GM19452 (cell line): ENCODE results near the gene OR7C1.
"Not testable (repeated sequence)": the region's sequence is repeated elsewhere in the genome, so short reads cannot be mapped to it uniquely, and the experiment has no call there.

Experiments used
- ATAC-seq: cut with Tn5 transposase; IDR thresholded peaks from one replicate; pipeline ENCODE4 v1.9.1; 2021; ENCODE audit not compliant: unreplicated experiment

The OR7C1 gene

DNA sequence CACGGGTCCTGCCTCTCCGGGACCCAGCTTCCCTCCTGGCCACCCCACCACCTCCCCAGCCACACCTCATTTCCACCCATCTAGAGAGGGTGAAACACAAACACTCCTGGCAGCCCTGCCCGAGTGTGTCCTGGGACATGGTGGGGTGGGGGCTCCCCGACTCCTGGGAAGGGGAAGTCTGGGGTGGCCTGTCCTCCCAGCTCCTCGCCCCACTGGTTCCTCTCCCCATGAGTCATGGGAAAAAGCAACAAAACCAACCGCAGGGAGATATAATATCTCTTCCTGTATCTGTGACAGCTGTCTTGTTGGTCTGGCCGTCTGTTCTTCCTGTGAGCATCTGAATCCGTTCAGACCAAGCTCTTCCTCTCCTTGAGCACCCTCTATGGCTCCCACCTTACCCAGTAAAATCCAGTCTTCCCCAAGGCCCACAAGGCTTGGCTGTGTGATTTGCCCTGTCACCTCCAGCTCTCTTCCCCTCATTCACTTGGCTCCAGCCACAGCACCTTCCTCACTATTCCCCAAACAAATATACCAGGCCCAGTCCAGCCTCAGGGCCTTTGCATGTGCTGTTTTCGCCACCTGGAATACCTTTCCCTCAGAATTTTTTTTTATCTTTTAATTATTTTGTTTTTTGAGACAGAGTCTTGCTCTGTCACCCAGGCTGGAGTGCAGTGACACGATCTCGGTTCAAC lies 49.7 kb downstream of the OR7C1 start:
- ATAC-seq: not testable (repeated sequence)

DNA sequence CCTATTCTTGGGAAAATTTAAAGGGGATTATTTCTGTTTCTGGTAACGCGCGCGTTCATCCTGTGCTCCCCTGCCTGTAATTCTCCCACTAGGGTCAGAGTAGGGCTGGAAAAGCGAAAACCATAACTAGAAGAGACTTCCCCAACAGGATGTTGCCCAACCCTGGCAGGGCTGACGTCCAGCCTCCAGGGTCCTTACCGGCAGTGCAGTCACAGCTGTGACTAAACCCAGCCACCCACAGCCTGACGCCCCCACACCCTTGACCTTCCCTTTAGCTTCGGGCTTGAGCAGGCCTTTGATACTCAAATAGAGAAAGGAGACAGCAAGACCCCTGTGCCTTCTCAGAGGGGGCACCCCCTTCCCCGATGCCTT lies 50.3 kb downstream of the OR7C1 start:
- not testable (repeated sequence) for ATAC-seq

DNA sequence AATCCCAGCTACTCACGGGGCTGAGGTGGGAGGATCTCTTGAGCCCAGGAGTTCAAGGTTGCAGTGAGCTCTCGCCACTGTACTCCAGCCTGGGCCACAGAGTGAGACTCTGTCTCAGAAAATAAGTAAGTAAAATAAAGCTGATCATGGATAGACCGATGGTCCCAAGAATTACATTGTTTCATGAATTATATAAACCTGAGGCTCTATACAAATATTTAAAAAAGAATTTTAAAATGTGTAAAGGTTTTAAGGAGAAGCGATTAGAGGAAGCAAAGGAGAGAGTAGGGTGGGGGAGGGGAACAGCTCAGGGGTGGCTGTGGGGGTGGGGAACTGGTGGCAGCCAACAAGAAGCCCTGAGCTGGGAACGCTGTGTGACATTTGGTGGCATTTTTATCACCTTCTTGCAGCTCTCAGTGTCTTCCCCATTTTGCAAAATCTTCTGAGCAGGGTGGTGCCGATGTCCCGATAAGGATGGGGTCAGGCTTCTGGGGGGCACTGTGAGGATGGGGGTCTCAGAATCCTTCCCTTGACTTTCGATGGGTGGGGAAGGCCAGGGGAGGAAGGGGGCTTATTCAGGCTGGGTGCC lies 51.5 kb downstream of the OR7C1 start:
- not testable (repeated sequence) for ATAC-seq

DNA sequence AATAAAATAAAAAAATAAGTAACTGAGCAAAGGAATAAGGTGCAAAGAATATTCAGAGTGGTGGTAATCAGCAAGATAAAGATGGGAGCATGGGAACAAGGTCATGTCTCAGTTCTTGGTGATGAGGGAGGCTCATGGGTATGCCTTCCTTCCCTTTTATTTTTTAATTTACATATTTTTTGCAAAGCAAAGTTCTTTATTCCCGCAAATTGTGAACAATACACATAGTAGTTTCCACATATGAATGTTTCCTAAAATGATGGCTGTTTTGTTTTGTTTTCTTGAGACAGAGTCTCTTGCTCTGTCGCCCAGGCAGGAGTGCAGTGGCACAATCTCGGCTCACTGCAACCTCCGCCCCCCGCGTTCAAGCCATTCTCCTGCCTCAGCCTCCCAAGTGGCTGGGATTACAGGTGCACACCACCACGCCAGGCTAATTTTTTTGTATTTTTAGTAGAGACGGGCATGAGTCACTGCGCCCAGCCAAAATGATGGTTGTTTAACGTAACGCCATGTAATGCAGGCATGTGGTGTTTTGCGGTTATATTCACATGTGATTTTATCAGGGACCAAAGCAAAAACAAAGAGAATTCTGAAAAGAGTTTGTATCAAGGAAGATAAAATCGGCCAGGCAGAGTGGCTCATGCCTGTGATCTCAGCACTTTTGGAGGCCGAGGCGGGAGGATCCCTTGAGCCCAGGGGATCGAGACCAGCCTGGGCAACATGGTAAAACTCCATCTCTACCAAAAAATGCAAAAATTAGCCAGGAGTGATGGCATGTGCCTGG lies 52.2 kb downstream of the OR7C1 start:
- no peak for ATAC-seq

DNA sequence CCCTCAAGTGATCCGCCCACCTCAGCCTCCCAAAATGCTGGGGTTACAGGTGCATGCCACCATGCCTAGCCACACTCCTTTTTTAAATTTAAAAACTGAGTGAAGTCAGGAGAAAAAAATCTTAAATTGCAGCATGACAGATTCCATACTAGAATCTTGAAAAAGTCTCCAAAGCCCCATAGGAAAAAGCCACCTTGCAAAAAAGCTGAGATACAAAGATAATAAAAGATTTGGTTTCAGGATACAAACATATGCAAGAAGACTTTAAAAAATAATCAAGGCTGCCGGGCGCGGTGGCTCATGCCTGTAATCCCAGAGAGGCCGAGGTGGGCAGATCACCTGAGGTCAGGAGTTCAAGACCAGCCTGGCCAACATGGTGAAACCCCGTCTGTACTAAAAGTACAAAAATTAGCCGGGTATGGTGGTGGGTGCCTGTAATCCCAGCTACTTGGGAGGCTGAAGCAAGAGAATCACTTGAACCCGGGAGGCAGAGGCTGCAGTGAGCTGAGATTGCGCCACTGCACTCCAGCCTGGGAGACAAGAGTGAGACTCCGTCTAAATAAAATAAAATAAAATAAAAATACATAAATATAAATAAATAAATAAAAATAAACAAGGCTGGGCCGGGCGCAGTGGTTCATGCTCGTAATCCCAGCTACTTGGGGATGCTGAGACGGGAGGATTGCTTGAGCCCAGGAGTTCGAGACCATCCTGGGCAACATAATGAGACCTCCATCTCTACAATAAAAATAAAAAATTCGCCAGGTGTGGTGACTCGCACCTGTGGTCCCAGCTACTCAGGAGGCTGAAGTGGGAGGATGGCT lies 53.1 kb downstream of the OR7C1 start:
- ATAC-seq: not testable (repeated sequence)

DNA sequence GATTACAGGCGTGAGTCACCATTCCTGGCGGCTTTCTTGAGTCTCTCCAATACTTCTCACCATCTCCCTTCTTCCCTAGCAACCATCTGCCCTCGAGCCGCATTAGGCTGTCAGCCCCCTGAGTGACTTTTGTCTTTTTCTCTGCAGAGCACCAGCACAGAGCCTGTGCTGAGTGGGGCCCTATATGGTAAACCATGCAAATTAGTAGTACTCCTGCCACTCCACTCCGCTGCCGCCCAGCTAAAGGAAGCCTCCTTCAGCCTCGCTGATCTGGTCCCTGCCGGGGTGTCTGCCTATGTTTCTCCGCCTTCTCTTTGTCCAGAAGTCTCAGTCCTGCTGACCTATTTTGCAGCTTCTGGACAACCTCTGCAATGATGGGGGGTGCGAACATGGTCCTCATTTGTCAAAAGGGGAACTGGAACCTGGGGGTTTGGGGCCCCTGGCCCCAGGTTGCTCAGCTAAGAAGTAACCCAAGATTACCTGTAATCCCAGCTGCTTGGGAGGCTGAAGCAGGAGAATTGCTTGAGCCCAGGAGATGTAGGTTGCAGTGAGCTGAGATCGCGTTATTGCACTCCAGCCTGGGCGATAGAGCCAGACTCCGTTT lies 54.3 kb downstream of the OR7C1 start:
- not testable (repeated sequence) for ATAC-seq

DNA sequence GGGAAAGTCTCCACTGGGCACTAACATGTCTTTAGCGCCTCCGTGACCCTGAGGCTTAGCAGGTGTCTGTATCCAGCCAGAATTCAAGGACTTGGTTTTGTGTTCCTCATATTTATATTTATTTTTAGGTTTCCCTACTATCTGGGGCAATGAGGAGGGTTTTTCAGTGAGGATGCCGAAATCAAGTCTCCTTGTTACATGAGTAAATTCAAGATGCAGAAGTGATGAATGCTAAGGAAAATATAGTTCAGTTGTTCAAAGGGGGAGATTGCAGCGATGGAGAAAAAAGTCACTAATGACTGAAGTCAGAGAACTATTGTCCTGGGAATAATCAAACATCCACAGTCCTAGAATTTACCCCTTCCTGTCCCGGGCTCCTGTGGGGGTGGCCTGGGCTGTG lies 55.8 kb downstream of the OR7C1 start:
- no peak for ATAC-seq

DNA sequence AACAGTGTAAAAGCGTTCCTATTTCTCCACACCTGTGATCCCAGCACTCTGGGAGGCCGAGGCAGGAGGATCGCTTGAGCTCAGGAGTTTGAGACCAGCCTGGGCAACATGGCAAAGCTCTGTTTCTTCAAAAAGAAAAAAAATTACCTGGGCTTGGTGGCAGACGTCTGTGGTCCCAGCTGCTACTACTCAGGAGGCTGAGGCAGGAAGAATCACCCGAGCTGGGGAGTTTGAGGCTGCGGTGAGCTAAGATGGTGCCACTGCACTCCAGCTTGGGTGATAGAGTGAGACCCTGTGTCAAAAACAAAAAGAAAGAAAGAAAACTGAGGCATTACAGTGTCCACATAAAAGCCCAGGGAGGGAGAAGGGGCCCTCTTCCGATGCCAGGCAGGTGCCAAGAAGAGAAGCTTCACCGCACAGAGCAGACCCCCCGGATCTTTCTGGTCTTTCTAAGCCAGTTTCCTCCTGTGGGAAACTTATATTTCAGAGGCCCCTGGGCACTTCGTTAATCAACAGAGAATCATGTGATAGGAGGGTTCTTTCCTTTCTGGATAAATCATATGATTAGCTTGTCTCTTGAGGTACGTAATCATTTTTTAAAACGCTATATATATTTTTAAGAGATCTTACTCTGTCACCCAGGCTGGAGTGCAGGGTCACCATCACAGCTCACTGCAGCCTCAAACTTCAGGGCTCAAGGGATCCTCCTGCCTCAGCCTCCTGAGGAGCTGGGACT lies 56.7 kb downstream of the OR7C1 start, which contains the start of gene ADGRE2:
ADGRE2 (minus strand) TSS at position 451 of the 736 bp plus-strand sequence. CDS start 1,804 bp downstream, outside the sequence.
- ATAC-seq: not testable (repeated sequence)

DNA sequence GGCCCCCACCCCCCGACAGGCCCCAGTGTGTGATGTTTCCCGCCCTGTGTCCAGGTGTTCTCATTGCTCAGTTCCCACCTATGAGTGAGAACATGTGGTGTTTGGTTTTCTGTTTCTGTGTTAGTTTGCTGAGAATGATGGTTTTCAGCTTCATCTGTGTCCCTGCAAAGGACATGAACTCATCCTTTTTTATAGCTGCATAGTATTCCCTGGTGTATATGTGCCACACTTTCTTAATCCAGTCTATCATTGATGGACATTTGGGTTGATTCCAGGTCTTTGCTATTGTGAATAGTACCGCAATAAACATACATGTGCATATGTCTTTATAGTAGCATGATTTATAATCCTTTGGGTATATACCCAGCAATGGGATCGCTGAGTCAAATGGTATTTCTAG lies 57.3 kb downstream of the OR7C1 start:
- not testable (repeated sequence) for ATAC-seq

DNA sequence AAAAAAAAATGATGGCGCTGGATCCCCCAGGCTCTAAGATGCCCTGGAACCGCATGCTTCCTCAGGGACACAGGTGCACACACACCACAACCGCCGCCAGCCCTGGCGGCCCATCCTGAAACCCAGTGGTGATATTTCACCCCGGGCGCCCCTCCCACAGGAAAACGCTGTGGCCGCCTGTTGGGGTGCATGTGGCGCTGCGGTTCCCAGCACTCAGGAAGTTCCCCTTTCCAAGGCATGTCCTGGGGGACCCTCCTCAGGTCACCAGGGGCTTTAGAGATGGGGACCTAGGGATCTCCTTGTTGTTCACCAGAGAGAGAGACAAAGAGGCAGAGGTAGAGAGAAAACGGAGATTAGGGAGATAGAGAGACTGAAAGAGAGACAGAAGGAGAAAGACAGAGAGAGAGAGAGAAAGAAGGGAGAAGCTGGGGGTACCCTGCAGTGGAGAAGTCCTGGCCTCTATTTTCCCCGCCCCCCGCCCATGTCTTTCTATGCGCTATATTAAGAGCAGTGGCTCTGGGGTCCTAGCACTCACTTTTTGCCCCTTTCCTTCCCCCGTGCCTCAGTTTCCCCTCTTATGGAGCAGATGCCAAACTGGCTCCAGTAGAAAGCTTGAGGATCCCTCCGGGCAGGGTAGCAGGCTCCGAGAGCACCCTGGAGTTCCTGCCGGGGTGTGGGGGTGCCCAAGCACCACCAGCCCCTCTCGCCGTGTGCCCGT lies 59.0 kb downstream of the OR7C1 start:
- no peak for ATAC-seq

DNA sequence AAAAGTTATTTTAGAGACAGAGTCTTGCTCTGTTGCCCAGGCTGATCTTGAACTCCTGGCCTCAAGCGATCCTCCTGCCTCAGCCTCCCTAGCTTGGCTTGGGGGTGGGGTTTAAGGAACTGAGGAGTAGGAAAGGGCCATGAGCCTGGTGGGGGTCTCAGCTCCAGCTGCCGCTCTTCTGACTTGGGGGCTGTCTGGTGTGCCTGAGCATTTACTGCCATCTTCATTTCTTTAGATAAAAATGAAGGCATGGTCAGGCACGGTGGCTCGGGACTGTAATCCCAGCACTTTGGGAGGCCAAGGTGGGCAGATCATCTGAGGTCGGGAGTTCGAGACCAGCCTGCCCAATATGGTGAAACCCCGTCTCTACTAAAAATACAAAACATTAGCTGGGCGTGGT lies 59.7 kb downstream of the OR7C1 start:
- ATAC-seq: not testable (repeated sequence)

DNA sequence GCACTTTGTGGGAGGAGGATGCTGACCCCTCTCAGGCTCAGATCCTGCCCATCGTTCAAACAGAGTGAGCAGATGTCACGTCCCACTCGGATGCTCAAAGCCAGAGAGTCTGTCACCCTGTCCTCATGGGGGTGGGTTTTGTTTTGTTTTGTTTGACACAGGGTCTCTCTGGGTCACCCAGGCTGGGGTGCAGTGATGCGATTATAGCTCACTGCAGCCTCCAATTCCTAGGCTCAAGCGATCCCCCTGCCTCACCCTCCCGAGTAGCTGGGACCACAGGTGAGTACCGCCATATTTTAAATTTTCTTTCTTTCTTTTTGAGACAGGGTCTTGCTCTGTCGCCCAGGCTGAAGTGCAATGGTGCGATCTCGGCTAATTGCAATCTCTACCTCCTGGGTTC lies 60.6 kb downstream of the OR7C1 start:
- no peak for ATAC-seq

DNA sequence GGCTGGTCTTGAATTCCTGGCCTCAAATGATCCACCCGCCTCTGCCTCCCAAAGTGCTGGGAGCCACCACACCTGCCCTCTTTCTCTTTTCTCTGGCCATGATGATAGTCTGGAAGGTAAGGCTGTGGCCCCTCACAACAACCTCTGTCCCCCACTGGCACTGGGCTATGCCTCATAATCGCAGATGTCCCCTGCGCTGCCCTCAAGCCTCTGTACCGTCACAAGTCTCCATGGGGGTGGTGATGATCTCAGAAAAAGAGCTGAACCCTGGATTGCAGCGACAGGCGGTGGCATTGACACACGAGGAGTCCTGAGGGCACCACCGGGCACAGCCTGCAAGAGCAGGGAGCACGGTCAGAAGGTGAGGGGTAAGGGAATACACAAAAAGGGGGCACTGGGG lies 61.3 kb downstream of the OR7C1 start:
- not testable (repeated sequence) for ATAC-seq

DNA sequence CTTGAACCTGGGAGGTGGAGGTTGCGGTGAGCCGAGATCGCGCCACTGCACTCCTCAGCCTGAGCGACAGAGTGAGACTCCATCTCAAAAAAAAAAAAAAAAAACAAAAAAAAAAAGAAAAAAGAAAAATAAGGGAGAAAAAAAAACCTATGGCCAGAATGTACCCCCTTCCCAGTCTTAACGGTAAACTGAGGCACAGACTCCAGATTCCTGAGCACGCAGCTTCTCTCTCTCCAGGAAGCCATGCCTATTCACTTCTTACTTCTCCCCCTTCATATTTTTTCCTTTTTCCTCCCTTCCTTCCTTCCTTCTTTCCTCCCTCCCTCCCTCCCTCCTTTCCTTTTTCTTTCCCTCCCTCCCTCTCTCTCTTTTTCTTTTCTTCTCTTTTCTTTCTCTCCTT lies 62.0 kb downstream of the OR7C1 start:
- ATAC-seq: no peak

DNA sequence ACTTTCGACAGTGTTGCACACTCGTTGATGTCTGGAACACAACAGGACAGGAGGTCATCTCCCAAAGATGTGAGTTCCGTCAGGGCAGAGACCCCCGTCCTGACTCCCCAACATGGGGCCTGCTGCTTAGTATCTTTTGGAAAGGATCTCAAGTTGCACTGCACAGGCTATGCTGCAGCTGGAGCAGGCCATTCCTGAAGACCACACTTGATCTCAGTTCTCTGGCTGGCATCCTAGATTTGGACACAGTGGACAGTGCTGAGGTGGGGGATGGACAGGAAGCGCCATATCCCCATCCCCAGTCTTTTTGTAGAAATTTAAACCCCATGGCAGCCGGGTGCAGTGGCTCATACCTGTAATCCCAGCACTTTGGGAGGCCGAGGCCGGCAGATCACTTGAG lies 62.5 kb downstream of the OR7C1 start:
- no peak for ATAC-seq

DNA sequence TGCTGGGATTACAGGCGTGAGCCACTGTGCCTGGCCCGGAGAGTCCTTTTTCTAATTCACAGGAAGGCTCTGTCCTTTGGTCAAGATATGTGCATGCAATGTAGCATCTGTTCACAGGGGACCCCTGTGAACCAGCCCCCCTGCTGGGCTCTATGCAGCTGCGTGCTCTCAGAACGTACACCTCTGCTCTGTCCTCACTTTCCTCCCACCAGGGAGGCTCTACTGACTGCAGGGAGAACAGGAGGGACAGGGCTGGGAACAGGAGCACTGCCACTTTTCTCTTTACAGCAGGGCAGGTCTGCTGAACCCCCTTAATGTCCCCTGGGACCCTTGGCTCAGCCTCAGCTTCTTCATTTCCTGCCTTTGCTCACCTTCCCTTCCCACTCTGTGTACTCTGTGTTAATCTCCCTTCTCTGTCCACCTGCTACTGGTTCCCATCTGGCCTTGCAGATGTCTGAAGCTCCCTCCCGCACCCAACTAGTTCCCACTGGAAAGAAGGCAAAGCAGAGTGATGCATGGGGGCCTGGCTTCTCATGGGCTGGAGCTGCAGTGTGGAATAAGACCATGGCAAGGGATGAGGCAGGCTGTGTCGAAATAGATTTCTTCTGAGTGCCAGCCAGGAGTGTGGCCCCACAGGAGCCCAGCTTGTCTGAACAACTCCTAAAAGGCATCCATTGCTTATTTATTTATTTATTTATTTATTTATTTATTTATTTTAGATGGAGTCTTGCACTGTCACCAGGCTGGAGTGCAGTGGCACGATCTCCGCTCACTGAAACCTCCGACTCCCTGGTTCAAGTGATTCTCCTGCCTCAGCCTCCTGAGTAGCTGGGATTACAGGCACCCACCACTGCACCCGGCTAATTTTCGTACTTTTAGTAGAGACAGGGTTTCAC lies 63.8 kb downstream of the OR7C1 start:
- ATAC-seq: no peak

DNA sequence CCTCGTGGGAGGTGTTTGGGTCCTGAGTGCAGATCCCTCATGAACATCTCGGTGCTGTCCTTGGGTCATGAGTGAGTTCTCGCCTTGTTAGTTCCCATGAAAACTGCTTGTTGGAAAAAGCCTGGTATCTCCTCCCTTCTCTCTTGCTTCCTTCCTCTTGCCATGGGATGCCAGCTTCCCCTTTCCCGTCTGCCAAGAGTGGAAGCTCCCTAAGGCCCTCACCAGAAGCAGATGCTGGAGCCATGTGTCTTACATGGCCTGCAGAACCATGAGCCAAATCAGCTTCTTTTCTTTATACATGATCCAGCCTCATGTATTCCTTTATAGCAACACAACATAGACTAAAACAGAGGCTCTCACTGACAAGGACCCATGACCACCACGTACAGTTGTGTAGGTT lies 64.8 kb downstream of the OR7C1 start:
- ATAC-seq: no peak

DNA sequence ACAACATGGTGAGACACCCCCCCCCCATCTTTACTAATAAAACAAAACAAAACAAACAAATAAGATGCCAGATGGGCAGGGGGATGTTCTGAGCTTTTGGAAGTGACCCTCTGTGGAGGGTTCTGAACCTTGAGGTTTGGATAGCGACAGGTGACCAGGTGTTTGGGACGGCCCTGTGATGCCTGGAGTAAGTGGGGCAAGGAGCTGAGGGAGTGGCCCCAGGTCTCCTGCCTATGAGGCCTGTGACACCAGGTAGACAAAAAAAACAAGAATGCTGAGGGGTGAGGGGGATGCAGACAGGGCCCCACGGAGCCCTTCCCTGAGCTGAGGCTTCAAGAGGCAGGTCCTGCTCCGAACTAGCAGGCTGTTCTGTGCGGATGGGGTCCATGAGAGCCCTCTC lies 65.8 kb downstream of the OR7C1 start:
- ATAC-seq: no peak
